HL-60 (cell line): Measurements from ENCODE around the gene PSMG3.

Source experiments
- DNase-seq, 2 experiments: peaks; one replicate each; pipeline ENCODE4 v3.0.0-alpha.2; 2010 to 2020; ENCODE audit warnings: low read depth in 1 of 2, low spot score in 1 of 2
- H3K27ac ChIP-seq: fragments of 250-450 bp; sonication (Bioruptor Pico); replicated peaks from 2 replicates; pipeline ENCODE4 v1.5.1; 2020; ENCODE audit warnings: mild to moderate bottlenecking, moderate library complexity
- H3K27me3 ChIP-seq: fragments of 250-450 bp; sonication (Bioruptor Pico); 2 replicates; pipeline ENCODE4 v1.5.1; 2021; ENCODE audit warnings: mild to moderate bottlenecking, moderate library complexity; ENCODE audit not compliant: insufficient read depth, poor library complexity, severe bottlenecking
- H3K4me3 ChIP-seq: replicated peaks from 2 replicates; pipeline ENCODE4 v1.5.1; 2011; ENCODE audit warnings: mild to moderate bottlenecking, control low read depth, low read length; ENCODE audit not compliant: insufficient read depth
- CTCF ChIP-seq: IDR thresholded peaks from one replicate; pipeline ENCODE4 v1.5.1; 2011; ENCODE audit warnings: low read length, control low read depth, inconsistent platforms; ENCODE audit not compliant: insufficient read depth
- GABPA ChIP-seq: IDR thresholded peaks from 2 replicates; pipeline ENCODE4 v1.6.1; 2012; ENCODE audit warnings: low read depth
- POLR2AphosphoS5 ChIP-seq: IDR thresholded peaks from 2 replicates; pipeline ENCODE4 v1.6.1; 2012; ENCODE audit warnings: low read depth
- REST ChIP-seq: IDR thresholded peaks from 2 replicates; pipeline ENCODE4 v1.6.1; 2012; ENCODE audit warnings: low read depth; ENCODE audit not compliant: insufficient replicate concordance
- SPI1 ChIP-seq: IDR thresholded peaks from 2 replicates; pipeline ENCODE4 v1.6.1; 2012; ENCODE audit warnings: low read depth, mild to moderate bottlenecking, borderline replicate concordance

The PSMG3 gene

GRCh38 chr7:1591876-1592275 lies 22.0 kb upstream of the PSMG3 start:
- H3K27ac ChIP-seq: no peak overlapping the region
- no peak for TF ChIP-seq REST
- TF ChIP-seq POLR2AphosphoS5: no peak
- no peak for TF ChIP-seq GABPA
- no peak for TF ChIP-seq SPI1
- no peak for TF ChIP-seq CTCF
- no peak overlapping the region for H3K4me3 ChIP-seq
- no peak for DNase-seq
- peaks cover 29% of the 10 kb centered on the region for H3K27me3 ChIP-seq

- no peak overlapping the region for H3K4me3 ChIP-seq
- no peak for DNase-seq
- TF ChIP-seq CTCF: no peak
- H3K27ac ChIP-seq: no peak overlapping the region
- H3K27me3 ChIP-seq: peaks cover 29% of the 10 kb centered on the region
These were observed 21.6 kb upstream of the PSMG3 start for GRCh38 chr7:1591396-1591795.

- peaks cover 29% of the 10 kb centered on the region for H3K27me3 ChIP-seq
These were observed 21.1 kb upstream of the PSMG3 start for GRCh38 chr7:1590887-1591286.

More at GRCh38 chr7:1590887-1591286, 21.1 kb upstream of the PSMG3 start:
- Histone ChIP-seq H3K4me3 (no peak overlapping the region), H3K27ac (no peak overlapping the region)
- no peak for TF ChIP-seq SPI1
- TF ChIP-seq GABPA: no peak
- no peak for TF ChIP-seq CTCF
- no peak for TF ChIP-seq REST
- TF ChIP-seq POLR2AphosphoS5: no peak
- DNase-seq: no peak
